AG09309 (cell line): ENCODE results near the gene CUBN.
A peak's percentile ranks its signal among the peaks of the same experiment; 100 is the strongest.

ENCODE experiments used
- DNase-seq: peaks from one replicate; pipeline ENCODE4 v3.0.0-alpha.2; 2010; ENCODE audit warnings: low read depth
- H3K4me3 ChIP-seq: 2 replicates; pipeline ENCODE4 v1.5.1; 2011; ENCODE audit warnings: mild to moderate bottlenecking, low read depth, low read length, moderate library complexity; ENCODE audit not compliant: control insufficient read depth
- TF ChIP-seq, protein P1 (sequence below): IDR thresholded peaks from 2 replicates; pipeline ENCODE4 v1.5.1; 2011; ENCODE audit warnings: mild to moderate bottlenecking, low read depth, low read length, inconsistent platforms; ENCODE audit not compliant: insufficient read depth, control insufficient read depth; ENCODE audit errors: missing control alignments

Gene CUBN

DNA sequence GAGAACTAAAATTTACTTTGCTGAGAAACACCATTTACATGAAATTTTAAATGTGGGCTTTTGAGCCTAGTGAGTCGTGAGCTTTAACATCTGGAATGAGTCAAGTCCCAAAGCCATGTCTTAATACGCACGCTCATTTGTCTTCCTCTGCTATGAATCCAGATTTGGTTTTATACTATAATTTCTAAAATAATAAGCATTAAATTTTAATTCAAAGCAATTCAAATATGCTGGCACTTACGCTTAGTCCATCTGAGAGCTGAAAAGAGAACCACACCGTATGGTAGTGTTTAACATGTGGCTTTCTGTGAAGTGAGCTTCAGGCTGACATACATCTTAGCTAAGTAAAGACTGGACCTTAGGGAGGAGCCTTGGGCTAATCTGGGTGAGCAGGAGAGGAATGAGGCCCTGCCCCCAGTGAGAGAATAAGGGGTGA is 52.2 kb downstream of the CUBN start:
- no peak for DNase-seq
- TF ChIP-seq, protein P1, sequence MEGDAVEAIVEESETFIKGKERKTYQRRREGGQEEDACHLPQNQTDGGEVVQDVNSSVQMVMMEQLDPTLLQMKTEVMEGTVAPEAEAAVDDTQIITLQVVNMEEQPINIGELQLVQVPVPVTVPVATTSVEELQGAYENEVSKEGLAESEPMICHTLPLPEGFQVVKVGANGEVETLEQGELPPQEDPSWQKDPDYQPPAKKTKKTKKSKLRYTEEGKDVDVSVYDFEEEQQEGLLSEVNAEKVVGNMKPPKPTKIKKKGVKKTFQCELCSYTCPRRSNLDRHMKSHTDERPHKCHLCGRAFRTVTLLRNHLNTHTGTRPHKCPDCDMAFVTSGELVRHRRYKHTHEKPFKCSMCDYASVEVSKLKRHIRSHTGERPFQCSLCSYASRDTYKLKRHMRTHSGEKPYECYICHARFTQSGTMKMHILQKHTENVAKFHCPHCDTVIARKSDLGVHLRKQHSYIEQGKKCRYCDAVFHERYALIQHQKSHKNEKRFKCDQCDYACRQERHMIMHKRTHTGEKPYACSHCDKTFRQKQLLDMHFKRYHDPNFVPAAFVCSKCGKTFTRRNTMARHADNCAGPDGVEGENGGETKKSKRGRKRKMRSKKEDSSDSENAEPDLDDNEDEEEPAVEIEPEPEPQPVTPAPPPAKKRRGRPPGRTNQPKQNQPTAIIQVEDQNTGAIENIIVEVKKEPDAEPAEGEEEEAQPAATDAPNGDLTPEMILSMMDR: no peak
- no peak overlapping the region for H3K4me3 ChIP-seq

DNA sequence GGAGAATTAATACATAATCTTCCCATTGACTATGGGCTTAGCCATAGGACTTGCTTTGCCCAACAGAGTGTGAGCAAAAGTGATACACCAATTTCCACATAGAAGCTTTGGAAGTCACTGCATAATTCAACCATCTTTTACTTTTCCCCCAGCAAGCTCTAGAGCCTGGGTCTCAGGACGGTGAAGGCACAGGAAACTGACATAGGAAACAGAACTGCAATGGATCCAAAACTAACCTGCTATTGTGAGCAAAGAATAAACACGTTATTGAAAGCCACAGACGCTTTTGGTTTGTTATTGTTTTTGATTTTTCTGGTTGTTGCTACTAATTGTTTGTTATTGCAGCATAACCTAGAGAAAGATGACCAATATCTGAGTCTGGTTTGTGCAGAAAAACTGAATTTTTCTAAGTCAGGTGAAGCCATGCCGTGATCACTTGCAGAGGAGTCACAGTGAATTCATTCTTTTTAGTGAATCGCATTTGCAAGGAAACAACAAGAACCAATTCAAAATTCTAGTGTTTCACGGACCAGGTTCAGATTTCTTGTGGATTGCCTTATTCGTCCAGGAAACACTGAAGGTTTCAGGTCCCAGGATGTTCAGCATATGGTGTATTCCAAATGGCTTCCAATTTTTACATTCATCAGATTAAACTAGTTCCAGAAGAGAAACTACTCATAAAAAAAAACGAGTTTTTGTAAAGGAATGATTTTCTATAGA is 52.8 kb downstream of the CUBN start:
- DNase-seq: no peak
- TF ChIP-seq, protein P1: no peak
- no peak overlapping the region for H3K4me3 ChIP-seq

DNA sequence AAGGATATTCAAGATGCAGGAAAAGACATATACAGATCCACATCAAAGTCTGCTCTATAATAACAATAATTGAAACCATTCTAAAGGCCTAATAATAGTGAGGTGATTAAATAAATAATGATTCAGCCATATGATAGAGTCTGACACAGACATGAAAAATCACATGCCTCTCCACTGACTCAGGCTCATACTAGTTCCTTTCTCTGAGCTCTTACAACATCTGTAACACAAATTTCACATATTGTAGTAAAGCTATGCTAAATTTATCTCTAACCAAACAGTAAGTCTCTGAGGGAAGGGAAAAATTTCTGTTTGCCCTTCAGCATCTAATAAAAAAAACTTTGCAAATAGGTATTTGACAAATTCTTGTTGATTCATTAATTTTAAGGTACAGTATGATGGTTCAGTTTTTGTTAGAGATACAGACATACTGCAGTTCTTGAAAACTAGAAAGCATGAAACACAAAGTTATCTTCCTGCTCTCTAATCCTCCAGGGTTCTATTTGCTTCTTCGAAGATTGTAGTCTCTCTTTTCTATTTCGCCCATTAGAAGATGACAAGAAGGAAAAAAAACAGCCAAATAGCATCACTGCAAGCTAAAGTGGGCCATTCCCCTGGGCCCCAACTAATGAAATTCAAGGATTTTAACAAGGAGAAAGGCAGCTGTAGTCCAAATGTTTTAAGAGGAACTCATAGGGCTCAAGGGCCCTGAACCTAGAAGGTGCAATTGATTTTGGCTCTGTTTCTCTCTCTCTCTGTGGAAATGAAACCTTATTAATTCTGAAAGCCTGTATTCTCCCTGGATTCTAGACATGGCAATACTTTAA is 53.9 kb downstream of the CUBN start:
- TF ChIP-seq, protein P1: no peak
- peak; percentile 88 for DNase-seq
- no peak overlapping the region for H3K4me3 ChIP-seq

DNA sequence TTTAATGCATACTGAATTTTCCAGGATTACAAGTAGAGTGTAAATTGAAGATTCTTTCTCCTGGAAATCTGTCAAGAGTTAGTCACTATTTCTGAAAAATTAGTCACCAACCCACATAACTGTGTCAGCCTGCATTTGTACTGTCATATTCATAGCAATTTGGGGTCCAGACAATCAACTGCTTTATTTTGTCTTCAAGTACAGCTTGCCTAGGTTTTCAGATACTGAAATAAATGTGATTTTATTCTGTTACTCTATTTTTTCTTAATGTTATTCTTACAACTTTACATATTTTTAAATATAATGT is 55.1 kb downstream of the CUBN start:
- DNase-seq: no peak
- TF ChIP-seq, protein P1: no peak
- H3K4me3 ChIP-seq: no peak overlapping the region

DNA sequence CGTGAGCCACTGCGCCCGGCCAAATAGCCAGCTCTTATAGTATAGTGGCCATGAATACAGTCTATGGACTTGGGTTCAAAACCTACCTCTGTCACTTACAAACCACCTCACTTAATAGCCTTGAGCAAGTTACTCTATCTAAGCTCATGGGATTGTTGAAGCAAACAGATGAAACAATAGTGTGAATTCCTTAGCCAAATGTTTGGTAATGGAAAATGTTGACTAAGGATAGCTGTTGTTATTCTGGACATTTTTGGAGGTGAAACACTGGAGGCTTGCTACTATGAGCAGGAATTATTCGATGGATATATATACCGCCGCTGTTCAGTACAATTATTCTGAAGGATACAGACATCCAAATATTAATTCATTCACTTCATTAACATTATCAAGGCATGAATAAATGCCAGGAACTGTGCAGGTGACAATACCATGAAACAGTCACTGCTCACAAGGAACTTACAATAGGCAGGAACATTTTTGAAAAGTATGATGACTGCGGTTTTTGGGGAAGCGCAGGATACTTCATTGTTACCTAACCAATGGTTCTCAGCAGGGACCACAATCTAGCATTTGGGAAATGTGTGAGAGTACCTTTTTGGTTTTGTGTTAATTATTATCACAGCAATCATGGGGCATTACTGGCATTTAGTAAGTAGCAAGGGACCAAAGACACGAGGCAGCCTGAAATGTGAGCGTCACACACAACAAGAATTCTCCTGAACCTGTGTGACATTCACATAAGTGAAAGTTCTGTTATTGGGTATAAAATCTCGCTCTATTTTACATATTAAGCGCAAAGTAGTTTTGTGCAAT is 55.7 kb downstream of the CUBN start:
- DNase-seq: no peak
- no peak overlapping the region for H3K4me3 ChIP-seq

DNA sequence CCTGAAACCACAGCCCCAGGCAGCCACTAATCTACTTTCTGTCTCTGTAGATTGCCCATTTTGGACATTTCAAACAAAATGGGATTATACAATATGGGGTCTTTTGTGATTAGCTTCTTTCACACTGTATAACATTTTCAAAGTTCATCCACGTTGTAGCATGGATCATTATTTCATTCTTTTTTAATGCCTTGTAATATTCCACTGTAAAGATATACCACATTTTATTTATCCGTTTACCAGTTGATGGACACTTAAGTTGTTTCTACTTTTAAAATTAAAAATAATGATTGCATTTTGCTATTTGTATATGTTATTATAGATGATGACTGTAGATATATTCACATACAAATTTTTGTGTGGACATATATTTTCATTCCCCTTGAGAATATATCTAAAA is 60.7 kb downstream of the CUBN start:
- TF ChIP-seq, protein P1: no peak
- H3K4me3 ChIP-seq: no peak overlapping the region
- DNase-seq: no peak

More for the DNA sequence above, 55.7 kb downstream of the CUBN start:
- TF ChIP-seq, protein P1: no peak
